Measurements from ENCODE around the gene ELOVL3. TPM values are rescaled to one million over a fixed set of nuclear protein-coding genes. Genes with fewer than 3 reads are reported as not detected.
A peak's percentile ranks its signal among the peaks of the same experiment; 100 is the strongest.
"Not testable (repeated sequence)": the region's sequence is repeated elsewhere in the genome, so short reads cannot be mapped to it uniquely, and the experiment has no call there.

ELOVL3 gene
- total and polyA plus RNA-seq, 2 donors (not counting 3 experiments of a cell fraction or from before 2014, with no cell fraction given), result not detected

- dilution Hi-C loops (cut with MboI; ENCODE audit: extremely low pct_ligation_motif_present, low sequenced_read_pairs); POLR2A ChIA-PET; DNase-seq (ENCODE audit: low read depth, low spot score); H3K27ac ChIP-seq (ENCODE audit: insufficient read depth, low read depth, low read length); H2AFZ ChIP-seq (ENCODE audit: low read depth, low read length); H4K20me1 ChIP-seq (replicated peaks; ENCODE audit: control insufficient read depth, extremely low read depth, insufficient read depth, low read length); BruUV-seq (replicated peaks); H3K9me1 ChIP-seq (replicated peaks; ENCODE audit: control insufficient read depth, extremely low read depth, insufficient read depth, low read length); H3K4me1 ChIP-seq (ENCODE audit: control insufficient read depth, extremely low read depth, insufficient read depth, low read length); intact Hi-C loops (cut with micrococcal nuclease); H3K4me2 ChIP-seq (ENCODE audit: insufficient read depth, low read length); FAIRE-seq; H3K36me3 ChIP-seq (ENCODE audit: control insufficient read depth in 2 of 2, extremely low read depth in 1 of 2, insufficient read depth in 2 of 2, low read length in 2 of 2); H3K9me3 ChIP-seq (replicated peaks; ENCODE audit: control insufficient read depth, insufficient read depth, low read length); H3K4me3 ChIP-seq (replicated peaks in 1 of 3; ENCODE audit: insufficient read depth in 1 of 3, low read depth in 1 of 3, low read length in 3 of 3); H3K9ac ChIP-seq (replicated peaks; ENCODE audit: extremely low read depth, insufficient read depth, low read length); H3K27me3 ChIP-seq (ENCODE audit: control insufficient read depth in 2 of 2, insufficient read depth in 2 of 2, low read length in 2 of 2): not testable (repeated sequence)
- TF ChIP-seq FOS (IDR thresholded peaks at IDR 0.05; ENCODE audit: borderline replicate concordance, insufficient read depth, low read length), result peak; percentile 20
- H3K79me2 ChIP-seq (ENCODE audit: control insufficient read depth, insufficient read depth, low read length), result peaks cover 94% of the 10 kb centered on the region
- CTCF ChIA-PET, result interaction anchor here (0.8 to 3.7 kb wide), 5 partner anchors 22 to 100 kb away, joined by 3 to 16 read pairs (median 8); no protein-coding TSS in a partner anchor
These were observed 26.4 kb downstream of the ELOVL3 start for GRCh38 chr10:102252508-102252907.

GRCh38 chr10:102254426-102254825, 28.3 kb downstream of the ELOVL3 start:
- dilution Hi-C loops (cut with MboI; ENCODE audit: extremely low pct_ligation_motif_present, low sequenced_read_pairs), result no loop called here
- no peaks in the 10 kb centered on the region for H4K20me1 ChIP-seq (replicated peaks; ENCODE audit: control insufficient read depth, extremely low read depth, insufficient read depth, low read length)

More at GRCh38 chr10:102254426-102254825, 28.3 kb downstream of the ELOVL3 start:
- peaks cover 81% of the 10 kb centered on the region for H3K79me2 ChIP-seq (ENCODE audit: control insufficient read depth, insufficient read depth, low read length)
- no peaks in the 10 kb centered on the region for H3K27me3 ChIP-seq (ENCODE audit: control insufficient read depth in 2 of 2, insufficient read depth in 2 of 2, low read length in 2 of 2)
- POLR2A ChIA-PET, result no interaction called here
- no peak overlapping the region for H3K4me3 ChIP-seq (replicated peaks in 1 of 3; ENCODE audit: insufficient read depth in 1 of 3, low read depth in 1 of 3, low read length in 3 of 3)
- CTCF ChIA-PET, result interaction anchor here (1.1 to 3.7 kb wide), 3 partner anchors 23 to 96 kb away, joined by 3 to 16 read pairs (median 5); no protein-coding TSS in a partner anchor
- no peak for FAIRE-seq
- H2AFZ ChIP-seq (ENCODE audit: low read depth, low read length), result no peak overlapping the region
- H3K36me3 ChIP-seq (ENCODE audit: control insufficient read depth in 2 of 2, extremely low read depth in 1 of 2, insufficient read depth in 2 of 2, low read length in 2 of 2), result no peaks in the 10 kb centered on the region
- H3K9me3 ChIP-seq (replicated peaks; ENCODE audit: control insufficient read depth, insufficient read depth, low read length), result no peaks in the 10 kb centered on the region
- no peaks in the 10 kb centered on the region for H3K4me1 ChIP-seq (ENCODE audit: control insufficient read depth, extremely low read depth, insufficient read depth, low read length)
- no peaks in the 10 kb centered on the region for H3K9me1 ChIP-seq (replicated peaks; ENCODE audit: control insufficient read depth, extremely low read depth, insufficient read depth, low read length)
- no TSS peak for BruUV-seq (replicated peaks)
- H3K9ac ChIP-seq (replicated peaks; ENCODE audit: extremely low read depth, insufficient read depth, low read length), result no peak overlapping the region
- no peak overlapping the region for H3K27ac ChIP-seq (ENCODE audit: insufficient read depth, low read depth, low read length)
- no peak for TF ChIP-seq MYC (IDR thresholded peaks at IDR 0.05; ENCODE audit: low read depth, low read length)
- no peak for TF ChIP-seq MAX (IDR thresholded peaks at IDR 0.05; ENCODE audit: insufficient read depth, insufficient read length)
- no peak for TF ChIP-seq CTCF (IDR thresholded peaks at IDR 0.05; ENCODE audit: extremely low read depth in 1 of 2, insufficient read depth in 1 of 2, low read depth in 1 of 2, low read length in 2 of 2)
- TF ChIP-seq POLR2A (IDR thresholded peaks at IDR 0.05; ENCODE audit: low read depth, low read length), result no peak
- TF ChIP-seq EZH2 (IDR thresholded peaks at IDR 0.05; ENCODE audit: borderline replicate concordance, low read depth, low read length, severe bottlenecking), result no peak
- TF ChIP-seq FOS (IDR thresholded peaks at IDR 0.05; ENCODE audit: borderline replicate concordance, insufficient read depth, low read length), result no peak
- TF ChIP-seq GATA2 (IDR thresholded peaks at IDR 0.05; ENCODE audit: insufficient read depth, insufficient read length, low read depth, low read length), result no peak
- TF ChIP-seq JUN (IDR thresholded peaks at IDR 0.05; ENCODE audit: borderline replicate concordance, insufficient read depth, insufficient read length, low read depth), result no peak
- no peak for TF ChIP-seq POLR2AphosphoS5 (IDR thresholded peaks at IDR 0.05; ENCODE audit: insufficient read depth, low read depth, low read length)
- intact Hi-C loops (cut with micrococcal nuclease), result no loop called here
- DNase-seq (ENCODE audit: low read depth, low spot score), result no peak
- no peak overlapping the region for H3K4me2 ChIP-seq (ENCODE audit: insufficient read depth, low read length)
